Fibroblast of the aortic adventitia (primary cell): ENCODE data around the gene NECAB2. TPM values are rescaled to one million over a fixed set of nuclear protein-coding genes. Genes with fewer than 3 reads are reported as not detected.

Source experiments
- DNase-seq: peaks from one replicate; pipeline ENCODE4 v3.0.0-alpha.2; 2010; ENCODE audit warnings: low read depth
- H3K4me3 ChIP-seq: 2 replicates; pipeline ENCODE4 v1.5.1; 2011; ENCODE audit warnings: low read depth, mild to moderate bottlenecking, control low read depth, low read length, moderate library complexity
- CTCF ChIP-seq: IDR thresholded peaks from 2 replicates; pipeline ENCODE4 v1.5.1; 2011; ENCODE audit warnings: mild to moderate bottlenecking, low read length, control low read depth, inconsistent platforms; ENCODE audit not compliant: insufficient read depth
- total RNA-seq: library from RNA; depleted of rRNA; stranded (reverse); fragments of >200 nt; gene quantifications from 2 replicates; pipeline ENCODE4 v1.2.3, GENCODE V29; 2012; ENCODE audit warnings: low replicate concordance

NECAB2 gene
- total RNA-seq, 1 donor = 0.18 TPM

- TF ChIP-seq CTCF = no peak
- DNase-seq = no peak
- H3K4me3 ChIP-seq = no peak overlapping the region
Observed at GRCh38 chr16:84043486-84044117, 75.6 kb downstream of the NECAB2 start.

GRCh38 chr16:84044118-84044488 is 76.1 kb downstream of the NECAB2 start:
- TF ChIP-seq CTCF = peak; percentile 51
- peak; percentile 45 for DNase-seq
- no peak overlapping the region for H3K4me3 ChIP-seq

GRCh38 chr16:84045001-84045817 is 77.2 kb downstream of the NECAB2 start:
- H3K4me3 ChIP-seq = no peak overlapping the region
- DNase-seq = no peak
- TF ChIP-seq CTCF = no peak

GRCh38 chr16:84045818-84046470 is 77.9 kb downstream of the NECAB2 start:
- TF ChIP-seq CTCF = no peak
- no peak overlapping the region for H3K4me3 ChIP-seq
- DNase-seq = no peak

GRCh38 chr16:84047206-84047605 is 79.2 kb downstream of the NECAB2 start:
- no peak overlapping the region for H3K4me3 ChIP-seq
- TF ChIP-seq CTCF = no peak
- DNase-seq = no peak

GRCh38 chr16:84047626-84048025 is 79.6 kb downstream of the NECAB2 start:
- no peak for DNase-seq
- H3K4me3 ChIP-seq = no peak overlapping the region
- no peak for TF ChIP-seq CTCF
